DOHH2 (cell line): Measurements from ENCODE around the gene DOHH.

Experiments
- EZH2phosphoT487 ChIP-seq: fragments of 200-600 bp; sonication (generic); IDR thresholded peaks from 2 replicates; pipeline ENCODE4 v1.6.1; 2017; ENCODE audit warnings: borderline replicate concordance, mild to moderate bottlenecking, antibody characterized with exemption, low read length, moderate library complexity, mixed read lengths
- TF ChIP-seq, protein P1 (sequence below): fragments of 200-600 bp; sonication (generic); IDR thresholded peaks from one replicate; pipeline ENCODE4 v1.5.1; 2014; ENCODE audit warnings: antibody characterized with exemption, mild to moderate bottlenecking, low read depth, low read length; ENCODE audit not compliant: poor library complexity, severe bottlenecking

DNA sequence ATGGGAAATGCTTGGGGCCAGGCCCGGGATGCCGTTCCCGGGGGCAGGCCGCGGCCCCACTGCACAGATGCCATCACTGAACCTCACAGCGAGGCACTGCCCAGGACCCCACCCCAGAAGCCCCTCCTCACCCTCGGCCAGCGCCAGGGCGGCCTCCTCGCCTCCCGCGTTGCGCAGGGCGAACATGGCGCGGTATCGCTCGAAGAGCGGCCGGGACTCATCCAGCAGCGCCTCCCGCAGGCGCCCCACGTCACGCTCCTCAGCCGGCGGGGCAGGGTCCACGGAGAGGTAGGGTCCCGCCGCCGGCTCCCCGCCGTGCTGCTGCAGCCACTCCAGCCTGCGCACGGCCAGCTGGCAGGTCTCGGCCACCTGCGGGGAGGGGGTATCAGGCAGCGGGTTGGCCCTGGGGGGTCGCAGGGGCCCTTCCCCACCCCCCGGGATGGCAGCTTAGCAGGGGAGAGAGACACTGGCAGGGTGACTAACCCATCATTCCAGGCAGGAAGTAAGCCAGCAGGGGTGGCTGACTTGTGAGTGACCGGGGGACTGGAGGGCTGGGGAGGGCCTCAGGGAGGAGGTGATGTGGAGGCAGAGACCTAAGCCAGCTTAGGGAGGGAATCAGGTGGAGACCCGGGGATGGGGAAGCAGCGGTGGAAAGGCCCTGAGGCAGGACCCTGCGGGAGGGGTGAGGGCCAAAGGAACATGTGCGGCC, 8.2 kb downstream of the DOHH start:
- TF ChIP-seq, protein P1, sequence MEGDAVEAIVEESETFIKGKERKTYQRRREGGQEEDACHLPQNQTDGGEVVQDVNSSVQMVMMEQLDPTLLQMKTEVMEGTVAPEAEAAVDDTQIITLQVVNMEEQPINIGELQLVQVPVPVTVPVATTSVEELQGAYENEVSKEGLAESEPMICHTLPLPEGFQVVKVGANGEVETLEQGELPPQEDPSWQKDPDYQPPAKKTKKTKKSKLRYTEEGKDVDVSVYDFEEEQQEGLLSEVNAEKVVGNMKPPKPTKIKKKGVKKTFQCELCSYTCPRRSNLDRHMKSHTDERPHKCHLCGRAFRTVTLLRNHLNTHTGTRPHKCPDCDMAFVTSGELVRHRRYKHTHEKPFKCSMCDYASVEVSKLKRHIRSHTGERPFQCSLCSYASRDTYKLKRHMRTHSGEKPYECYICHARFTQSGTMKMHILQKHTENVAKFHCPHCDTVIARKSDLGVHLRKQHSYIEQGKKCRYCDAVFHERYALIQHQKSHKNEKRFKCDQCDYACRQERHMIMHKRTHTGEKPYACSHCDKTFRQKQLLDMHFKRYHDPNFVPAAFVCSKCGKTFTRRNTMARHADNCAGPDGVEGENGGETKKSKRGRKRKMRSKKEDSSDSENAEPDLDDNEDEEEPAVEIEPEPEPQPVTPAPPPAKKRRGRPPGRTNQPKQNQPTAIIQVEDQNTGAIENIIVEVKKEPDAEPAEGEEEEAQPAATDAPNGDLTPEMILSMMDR, result no peak
- no peak for TF ChIP-seq EZH2phosphoT487
